GM10248 (cell line): ENCODE measurements around the gene TMEM123.

Experiments
- CTCF ChIA-PET: fragments of 300-600 bp; sonication (Branson Sonifier 250); formaldehyde crosslinking; extraction: SDS; loops from one replicate; lab custom pipeline; 2021; ENCODE audit warnings: antibody characterized with exemption; lab: Yijun Ruan, JAX
- POLR2A ChIA-PET: fragments of 350-650 bp; sonication (Branson Sonifier 250); formaldehyde crosslinking; extraction: SDS; loops from one replicate; lab custom pipeline; 2020; ENCODE audit warnings: antibody characterized with exemption; lab: Yijun Ruan, JAX
- DNase-seq: peaks from one replicate; pipeline ENCODE4 v3.0.0; 2012; ENCODE audit errors: extremely low spot score
- CTCF ChIP-seq: IDR thresholded peaks from 2 replicates; pipeline ENCODE4 v1.5.1; 2012; ENCODE audit warnings: mild to moderate bottlenecking, low read depth; ENCODE audit errors: extremely low read depth, missing control alignments, control extremely low read depth

The TMEM123 gene

GRCh38 chr11:102408339-102408738 is 44.2 kb downstream of the TMEM123 start:
- ChIA-PET POLR2A (interaction anchor here (0.6 kb wide), 1 partner anchor 13 kb away, joined by 5 read pairs; no protein-coding TSS in a partner anchor), CTCF (interaction anchor here (0.7 to 13.7 kb wide), 12 partner anchors 9 to 205 kb away, joined by 3 to 168 read pairs (median 4); no protein-coding TSS in a partner anchor)
- no peak for DNase-seq
- no peak for TF ChIP-seq CTCF

- ChIA-PET CTCF (interaction anchor here (1.0 to 13.7 kb wide), 10 partner anchors 9 to 206 kb away, joined by 3 to 168 read pairs (median 4); no protein-coding TSS in a partner anchor), POLR2A (interaction anchor here (0.6 kb wide), 1 partner anchor 13 kb away, joined by 5 read pairs; no protein-coding TSS in a partner anchor)
- no peak for DNase-seq
- no peak for TF ChIP-seq CTCF
Measured at GRCh38 chr11:102407901-102408300, 44.7 kb downstream of the TMEM123 start.

GRCh38 chr11:102406099-102406498 is 46.5 kb downstream of the TMEM123 start:
- ChIA-PET POLR2A (interaction anchor here (1.7 kb wide), 1 partner anchor 12 kb away, joined by 5 read pairs; no protein-coding TSS in a partner anchor), CTCF (interaction anchor here (1.0 to 13.7 kb wide), 9 partner anchors 13 to 209 kb away, joined by 3 to 168 read pairs (median 3); no protein-coding TSS in a partner anchor)
- DNase-seq: no peak
- TF ChIP-seq CTCF: no peak

GRCh38 chr11:102405501-102405900 is 47.1 kb downstream of the TMEM123 start:
- no peak for TF ChIP-seq CTCF
- ChIA-PET CTCF (interaction anchor here (1.7 to 13.7 kb wide), 3 partner anchors 13 to 207 kb away, joined by 3 to 168 read pairs (median 16); no protein-coding TSS in a partner anchor), POLR2A (interaction anchor here (1.7 kb wide), 1 partner anchor 12 kb away, joined by 5 read pairs; no protein-coding TSS in a partner anchor)
- no peak for DNase-seq

GRCh38 chr11:102402548-102402947 is 50.0 kb downstream of the TMEM123 start:
- CTCF ChIA-PET: interaction anchor here (1.1 to 13.7 kb wide), 5 partner anchors 10 to 211 kb away, joined by 3 to 168 read pairs (median 7); no protein-coding TSS in a partner anchor
- no peak for DNase-seq
- POLR2A ChIA-PET: no interaction called here
- no peak for TF ChIP-seq CTCF

GRCh38 chr11:102401905-102402304 is 50.7 kb downstream of the TMEM123 start:
- ChIA-PET POLR2A (no interaction called here), CTCF (interaction anchor here (1.0 to 13.7 kb wide), 5 partner anchors 9 to 211 kb away, joined by 3 to 168 read pairs (median 7); no protein-coding TSS in a partner anchor)
- no peak for TF ChIP-seq CTCF
- DNase-seq: no peak
